Bronchial epithelial cell (primary cell): ENCODE results near the gene DGKG. TPM values are rescaled to one million over a fixed set of nuclear protein-coding genes. Genes with fewer than 3 reads are reported as not detected.

ENCODE experiments used
- DNase-seq: peaks from one replicate; pipeline ENCODE4 v3.0.0-alpha.2; 2010; ENCODE audit warnings: low read depth
- FAIRE-seq: peaks from 2 replicates; lab custom pipeline; 2011; peaks lifted over from hg19 to GRCh38; lab: Jason Lieb, UNC
- H3K27me3 ChIP-seq: 2 replicates; pipeline ENCODE4 v1.5.1; 2011; ENCODE audit warnings: low read length; ENCODE audit not compliant: control insufficient read depth, insufficient read depth
- H3K36me3 ChIP-seq: 2 replicates; pipeline ENCODE4 v1.5.1; 2011; ENCODE audit warnings: low read length; ENCODE audit not compliant: control insufficient read depth, insufficient read depth
- H3K4me3 ChIP-seq: 2 replicates; pipeline ENCODE4 v1.5.1; 2011; ENCODE audit warnings: mild to moderate bottlenecking, low read depth, low read length, control low read depth
- total RNA-seq: library from RNA; depleted of rRNA; stranded (reverse); fragments of >200 nt; gene quantifications from 2 replicates; pipeline ENCODE4 v1.2.1, GENCODE V29; 2014
- TF ChIP-seq, protein P1 (sequence below): IDR thresholded peaks from 2 replicates; pipeline ENCODE4 v1.5.1; 2011; ENCODE audit warnings: mild to moderate bottlenecking, moderate library complexity, low read length, control low read depth, inconsistent platforms; ENCODE audit not compliant: insufficient read depth, severe bottlenecking

DGKG gene
- total RNA-seq, 1 donor from 2014 or later: not detected

DNA sequence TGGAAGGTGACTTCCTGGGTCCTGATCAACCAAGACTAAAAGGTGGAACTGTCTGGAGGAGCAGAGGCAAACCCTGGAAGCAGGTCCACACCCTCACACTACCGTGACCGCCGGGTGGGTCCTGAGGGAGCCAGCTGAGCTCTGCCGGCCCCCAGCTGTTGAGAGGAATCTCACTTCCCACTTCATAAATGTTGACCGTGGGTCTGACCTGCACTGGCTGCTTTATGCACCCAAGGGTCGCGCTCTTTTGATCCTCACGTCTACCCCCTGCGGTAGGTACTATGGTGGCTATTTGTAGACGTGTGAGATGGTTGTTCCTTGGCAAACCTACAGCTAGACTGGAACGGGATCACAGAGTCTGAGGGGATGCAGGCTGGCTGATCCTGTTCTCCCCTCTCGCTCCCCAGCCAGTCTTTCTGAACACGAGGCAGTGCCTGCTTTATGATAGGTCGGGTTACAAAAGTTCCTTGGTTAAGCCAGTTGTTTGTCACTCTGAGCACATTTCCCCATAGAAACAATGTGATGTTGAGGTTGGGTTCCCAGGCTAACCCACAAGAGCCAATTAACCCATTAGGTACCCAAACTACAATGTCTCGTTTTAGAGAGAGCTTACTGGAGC lies 140.2 kb downstream of the DGKG start:
- Histone ChIP-seq H3K27me3 (peaks cover 3% of the 10 kb centered on the region), H3K36me3 (no peaks in the 10 kb centered on the region), H3K4me3 (no peak overlapping the region)
- FAIRE-seq (no peak), DNase-seq (no peak)
- TF ChIP-seq, protein P1, sequence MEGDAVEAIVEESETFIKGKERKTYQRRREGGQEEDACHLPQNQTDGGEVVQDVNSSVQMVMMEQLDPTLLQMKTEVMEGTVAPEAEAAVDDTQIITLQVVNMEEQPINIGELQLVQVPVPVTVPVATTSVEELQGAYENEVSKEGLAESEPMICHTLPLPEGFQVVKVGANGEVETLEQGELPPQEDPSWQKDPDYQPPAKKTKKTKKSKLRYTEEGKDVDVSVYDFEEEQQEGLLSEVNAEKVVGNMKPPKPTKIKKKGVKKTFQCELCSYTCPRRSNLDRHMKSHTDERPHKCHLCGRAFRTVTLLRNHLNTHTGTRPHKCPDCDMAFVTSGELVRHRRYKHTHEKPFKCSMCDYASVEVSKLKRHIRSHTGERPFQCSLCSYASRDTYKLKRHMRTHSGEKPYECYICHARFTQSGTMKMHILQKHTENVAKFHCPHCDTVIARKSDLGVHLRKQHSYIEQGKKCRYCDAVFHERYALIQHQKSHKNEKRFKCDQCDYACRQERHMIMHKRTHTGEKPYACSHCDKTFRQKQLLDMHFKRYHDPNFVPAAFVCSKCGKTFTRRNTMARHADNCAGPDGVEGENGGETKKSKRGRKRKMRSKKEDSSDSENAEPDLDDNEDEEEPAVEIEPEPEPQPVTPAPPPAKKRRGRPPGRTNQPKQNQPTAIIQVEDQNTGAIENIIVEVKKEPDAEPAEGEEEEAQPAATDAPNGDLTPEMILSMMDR: no peak

GRCh38 chr3:186220911-186221645 lies 141.0 kb downstream of the DGKG start:
- TF ChIP-seq, protein P1: peak; percentile 44
- no peak for FAIRE-seq
- H3K36me3 ChIP-seq: no peaks in the 10 kb centered on the region
- no peak overlapping the region for H3K4me3 ChIP-seq
- DNase-seq: peak; percentile 35
- peaks cover 3% of the 10 kb centered on the region for H3K27me3 ChIP-seq

DNA sequence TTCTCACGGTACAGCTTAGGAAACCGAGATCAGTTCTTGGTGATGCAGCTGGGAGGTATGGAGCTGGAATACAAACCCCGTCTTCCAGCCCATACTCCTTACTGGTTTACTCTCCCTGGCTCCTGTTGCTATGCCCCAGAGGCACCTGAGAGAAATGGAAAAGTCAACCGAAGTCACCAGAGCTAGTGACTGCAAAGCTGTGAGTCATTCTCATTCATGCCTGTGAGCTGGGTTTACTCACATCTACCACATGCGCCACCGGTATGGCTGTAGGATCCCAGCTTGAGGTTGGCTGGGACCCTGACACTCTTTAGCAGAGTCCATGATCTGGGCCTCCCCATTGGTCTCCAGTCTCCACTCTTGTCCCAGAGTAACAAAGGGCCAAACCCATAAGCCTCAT lies 141.7 kb downstream of the DGKG start:
- peak; percentile 79 for DNase-seq
- H3K4me3 ChIP-seq: no peak overlapping the region
- no peaks in the 10 kb centered on the region for H3K36me3 ChIP-seq
- FAIRE-seq: peak; percentile 52
- peaks cover 1% of the 10 kb centered on the region for H3K27me3 ChIP-seq
- TF ChIP-seq, protein P1: no peak

DNA sequence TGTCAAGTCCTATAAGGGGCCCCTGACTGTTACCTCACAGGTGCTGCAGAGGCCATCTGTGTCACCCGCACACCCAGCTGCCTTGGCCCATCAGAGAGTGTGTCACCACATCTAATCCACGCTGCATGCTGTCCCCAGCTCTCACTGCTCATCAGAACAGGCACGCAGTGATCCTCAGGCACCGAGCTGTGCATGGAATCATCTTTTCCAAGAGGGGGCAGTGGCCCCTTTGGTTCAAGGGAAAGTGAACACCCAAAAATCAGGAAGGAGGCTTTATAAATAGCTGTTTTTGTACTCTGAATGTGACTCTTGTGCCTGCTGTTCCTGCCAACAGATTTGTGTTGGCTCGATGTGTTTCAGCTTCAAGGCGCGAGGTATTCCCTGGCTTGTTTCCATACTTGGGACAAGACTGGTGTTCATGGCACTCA lies 142.8 kb downstream of the DGKG start:
- Histone ChIP-seq H3K4me3 (no peak overlapping the region), H3K36me3 (no peaks in the 10 kb centered on the region), H3K27me3 (peaks cover 1% of the 10 kb centered on the region)
- no peak for FAIRE-seq
- DNase-seq: no peak
- TF ChIP-seq, protein P1: no peak

- Histone ChIP-seq H3K27me3 (no peaks in the 10 kb centered on the region), H3K36me3 (no peaks in the 10 kb centered on the region), H3K4me3 (no peak overlapping the region)
- TF ChIP-seq, protein P1: no peak
- no peak for FAIRE-seq
- no peak for DNase-seq
These were observed 143.6 kb downstream of the DGKG start for GRCh38 chr3:186218421-186218820.
